ENCODE data around the gene ITGB5. TPM values are rescaled to one million over a fixed set of nuclear protein-coding genes. Genes with fewer than 3 reads are reported as not detected.
"Not testable (repeated sequence)": the region's sequence is repeated elsewhere in the genome, so short reads cannot be mapped to it uniquely, and the experiment has no call there.

ITGB5 gene
- total RNA-seq, 2 donors from 2014 or later = 93.0 to 103 TPM

- ATAC-seq; intact Hi-C loops (cut with DNase I, micrococcal nuclease); DNase-seq: not testable (repeated sequence)
Observed at GRCh38 chr3:124782377-124782712, 104.8 kb downstream of the ITGB5 start.

GRCh38 chr3:124781476-124782376 is 105.4 kb downstream of the ITGB5 start:
- DNase-seq (peak in 1 of 2 donors; percentile 35), ATAC-seq (peak; percentile 46)
- intact Hi-C loops (cut with DNase I, micrococcal nuclease) = no loop called here

- peak; percentile 40 to 59 for DNase-seq
- ATAC-seq = peak; percentile 25
- intact Hi-C loops (cut with DNase I, micrococcal nuclease) = no loop called here
Observed at GRCh38 chr3:124780761-124781475, 106.2 kb downstream of the ITGB5 start.

- DNase-seq (peak in 1 of 2 donors; percentile 44), ATAC-seq (peak; percentile 23)
- intact Hi-C loops (cut with DNase I, micrococcal nuclease) = no loop called here
Observed at GRCh38 chr3:124780356-124780755, 106.8 kb downstream of the ITGB5 start.

GRCh38 chr3:124779751-124780191 is 107.4 kb downstream of the ITGB5 start:
- ATAC-seq = no peak
- intact Hi-C loops (cut with DNase I, micrococcal nuclease) = no loop called here
- DNase-seq = no peak

- ATAC-seq (no peak), DNase-seq (no peak)
- intact Hi-C loops (cut with DNase I, micrococcal nuclease) = no loop called here
Observed at GRCh38 chr3:124779116-124779515, 108.0 kb downstream of the ITGB5 start.

GRCh38 chr3:124777762-124778470 is 109.2 kb downstream of the ITGB5 start:
- ATAC-seq (no peak), DNase-seq (no peak)
- intact Hi-C loops (cut with DNase I, micrococcal nuclease) = no loop called here

GRCh38 chr3:124776856-124777255 is 110.3 kb downstream of the ITGB5 start:
- intact Hi-C loops (cut with DNase I, micrococcal nuclease) = no loop called here
- ATAC-seq (no peak), DNase-seq (no peak)

GRCh38 chr3:124775877-124776276 is 111.3 kb downstream of the ITGB5 start:
- no peak for ATAC-seq
- intact Hi-C loops (cut with DNase I, micrococcal nuclease) = no loop called here
- DNase-seq = no peak

GRCh38 chr3:124774841-124775402 is 112.2 kb downstream of the ITGB5 start:
- DNase-seq = no peak
- intact Hi-C loops (cut with DNase I, micrococcal nuclease) = no loop called here
- ATAC-seq = no peak

GRCh38 chr3:124774327-124774718 is 112.8 kb downstream of the ITGB5 start:
- DNase-seq = no peak
- no peak for ATAC-seq
- intact Hi-C loops (cut with DNase I, micrococcal nuclease) = no loop called here

GRCh38 chr3:124773351-124774326 is 113.5 kb downstream of the ITGB5 start:
- intact Hi-C loops (cut with DNase I, micrococcal nuclease) = no loop called here
- DNase-seq (no peak), ATAC-seq (no peak)

GRCh38 chr3:124772081-124772831 is 114.9 kb downstream of the ITGB5 start:
- intact Hi-C loops (cut with DNase I, micrococcal nuclease) = no loop called here
- no peak for DNase-seq
- ATAC-seq = no peak

GRCh38 chr3:124771083-124771445 is 116.1 kb downstream of the ITGB5 start:
- ATAC-seq (no peak), DNase-seq (no peak)
- intact Hi-C loops (cut with DNase I, micrococcal nuclease) = no loop called here

- no peak for DNase-seq
- intact Hi-C loops (cut with DNase I, micrococcal nuclease) = no loop called here
- ATAC-seq = no peak
Observed at GRCh38 chr3:124770336-124771082, 116.7 kb downstream of the ITGB5 start.

GRCh38 chr3:124769462-124769861 is 117.7 kb downstream of the ITGB5 start:
- intact Hi-C loops (cut with DNase I, micrococcal nuclease) = no loop called here
- no peak for DNase-seq
- no peak for ATAC-seq

GRCh38 chr3:124768812-124769211 is 118.4 kb downstream of the ITGB5 start:
- peak in 1 of 2 donors; percentile 63 for DNase-seq

More at GRCh38 chr3:124768812-124769211, 118.4 kb downstream of the ITGB5 start:
- ATAC-seq = peak; percentile 99
- intact Hi-C loops (cut with DNase I, micrococcal nuclease) = no loop called here

Measured in left colon (tissue), 2 donors.